Neural cell (in vitro differentiated cells): ENCODE data around the gene APH1A.

ENCODE experiments used
- EP300 ChIP-seq: fragments of 450-650 bp; conservative IDR thresholded peaks from 2 replicates; pipeline ENCODE4 v1.6.1; 2014; ENCODE audit warnings: antibody characterized with exemption, mild to moderate bottlenecking, moderate library complexity; ENCODE audit not compliant: poor library complexity, severe bottlenecking
- EZH2 ChIP-seq: fragments of 200-600, 300-800 bp; shearing (Covaris generic), sonication (generic); IDR thresholded peaks from 2 replicates; pipeline ENCODE4 v1.6.1; 2014; ENCODE audit warnings: antibody characterized with exemption, low read length, borderline replicate concordance, mild to moderate bottlenecking; ENCODE audit not compliant: insufficient read depth, poor library complexity, severe bottlenecking
- POLR2AphosphoS5 ChIP-seq: IDR thresholded peaks from 2 replicates; pipeline ENCODE4 v1.6.1; 2012
- SMC3 ChIP-seq: fragments of 450-650 bp; conservative IDR thresholded peaks from 2 replicates; pipeline ENCODE4 v1.6.1; 2014; ENCODE audit warnings: antibody characterized with exemption, mild to moderate bottlenecking, moderate library complexity; ENCODE audit not compliant: poor library complexity
- TAF1 ChIP-seq: IDR thresholded peaks from 2 replicates; pipeline ENCODE4 v1.6.1; 2012; ENCODE audit warnings: low read depth
- TF ChIP-seq, protein P1 (sequence below): fragments of 450-650 bp; IDR thresholded peaks from 2 replicates; pipeline ENCODE4 v1.5.1; 2014; ENCODE audit warnings: antibody characterized with exemption, mild to moderate bottlenecking, moderate library complexity; ENCODE audit not compliant: poor library complexity, severe bottlenecking

- TF ChIP-seq, protein P1, sequence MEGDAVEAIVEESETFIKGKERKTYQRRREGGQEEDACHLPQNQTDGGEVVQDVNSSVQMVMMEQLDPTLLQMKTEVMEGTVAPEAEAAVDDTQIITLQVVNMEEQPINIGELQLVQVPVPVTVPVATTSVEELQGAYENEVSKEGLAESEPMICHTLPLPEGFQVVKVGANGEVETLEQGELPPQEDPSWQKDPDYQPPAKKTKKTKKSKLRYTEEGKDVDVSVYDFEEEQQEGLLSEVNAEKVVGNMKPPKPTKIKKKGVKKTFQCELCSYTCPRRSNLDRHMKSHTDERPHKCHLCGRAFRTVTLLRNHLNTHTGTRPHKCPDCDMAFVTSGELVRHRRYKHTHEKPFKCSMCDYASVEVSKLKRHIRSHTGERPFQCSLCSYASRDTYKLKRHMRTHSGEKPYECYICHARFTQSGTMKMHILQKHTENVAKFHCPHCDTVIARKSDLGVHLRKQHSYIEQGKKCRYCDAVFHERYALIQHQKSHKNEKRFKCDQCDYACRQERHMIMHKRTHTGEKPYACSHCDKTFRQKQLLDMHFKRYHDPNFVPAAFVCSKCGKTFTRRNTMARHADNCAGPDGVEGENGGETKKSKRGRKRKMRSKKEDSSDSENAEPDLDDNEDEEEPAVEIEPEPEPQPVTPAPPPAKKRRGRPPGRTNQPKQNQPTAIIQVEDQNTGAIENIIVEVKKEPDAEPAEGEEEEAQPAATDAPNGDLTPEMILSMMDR: no peak
- TF ChIP-seq TAF1 (no peak), EP300 (no peak), SMC3 (no peak), POLR2AphosphoS5 (no peak), EZH2 (no peak)
These were observed 6.2 kb downstream of the APH1A start for GRCh38 chr1:150262388-150263320.
